SU-DHL-6 (cell line): ENCODE results near the gene OSBPL10.

Experiments used
- H2AFZ ChIP-seq: fragments of 200-600 bp; sonication (generic); 2 replicates; pipeline ENCODE4 v1.6.1; 2014; ENCODE audit warnings: low read depth, mild to moderate bottlenecking, moderate library complexity, mixed read lengths, antibody characterized with exemption, low read length; ENCODE audit not compliant: severe bottlenecking
- H3F3A ChIP-seq: fragments of 200-600 bp; shearing (Covaris generic); 2 replicates; pipeline ENCODE4 v1.6.0; 2016; ENCODE audit warnings: antibody characterized with exemption, mild to moderate bottlenecking; ENCODE audit not compliant: insufficient read depth
- H3K27ac ChIP-seq: fragments of 200-600 bp; sonication (generic); 2 replicates; pipeline ENCODE4 v1.5.1; 2016; ENCODE audit warnings: low read depth, mild to moderate bottlenecking, low read length, moderate library complexity, mixed read lengths
- H3K27me3 ChIP-seq: fragments of 200-600 bp; sonication (generic), shearing (Covaris generic); 2 replicates; pipeline ENCODE4 v1.6.0; 2014; ENCODE audit warnings: mild to moderate bottlenecking, low read length
- H3K36me3 ChIP-seq: fragments of 200-600 bp; sonication (generic); 2 replicates; pipeline ENCODE4 v1.6.1; 2014; ENCODE audit warnings: mild to moderate bottlenecking, low read length, mixed read lengths
- H3K4me2 ChIP-seq: fragments of 300-600, 200-600 bp; shearing (Covaris generic), sonication (generic); 2 replicates; pipeline ENCODE4 v1.6.0; 2014; ENCODE audit warnings: low read length, low read depth, mild to moderate bottlenecking; ENCODE audit not compliant: poor library complexity, severe bottlenecking
- H3K4me3 ChIP-seq: fragments of 200-600 bp; sonication (generic); 2 replicates; pipeline ENCODE4 v1.5.1; 2014; ENCODE audit warnings: antibody characterized with exemption, low read length, mild to moderate bottlenecking, mixed read lengths; ENCODE audit not compliant: insufficient read depth, poor library complexity, severe bottlenecking
- H3K79me2 ChIP-seq: fragments of 200-600 bp; sonication (generic); 2 replicates; pipeline ENCODE4 v1.6.1; 2014; ENCODE audit warnings: mild to moderate bottlenecking, low read length, moderate library complexity; ENCODE audit not compliant: insufficient read depth
- H3K9ac ChIP-seq: fragments of 200-600 bp; sonication (generic); 2 replicates; pipeline ENCODE4 v1.7.0; 2014; ENCODE audit warnings: mild to moderate bottlenecking, low read length
- H3K9me2 ChIP-seq: fragments of 200-600 bp; sonication (generic); replicated peaks from 2 replicates; pipeline ENCODE4 v1.6.1; 2014; ENCODE audit warnings: low read length; ENCODE audit not compliant: insufficient read depth
- H3K9me3 ChIP-seq: fragments of 200-600 bp; sonication (generic); 2 replicates; pipeline ENCODE4 v1.6.1; 2014; ENCODE audit warnings: low read length, mixed read lengths; ENCODE audit not compliant: insufficient read depth
- H4K20me1 ChIP-seq: fragments of 200-600 bp; sonication (generic); 2 replicates; pipeline ENCODE4 v1.6.1; 2014; ENCODE audit warnings: low read depth, mild to moderate bottlenecking, antibody characterized with exemption, low read length, moderate library complexity, mixed read lengths
- CTCF ChIP-seq: fragments of 200-600 bp; sonication (generic); IDR thresholded peaks from one replicate; pipeline ENCODE4 v1.5.1; 2017; ENCODE audit warnings: antibody characterized with exemption, mild to moderate bottlenecking, low read length, moderate library complexity; ENCODE audit not compliant: insufficient read depth, poor library complexity, severe bottlenecking
- EZH2phosphoT487 ChIP-seq: fragments of 200-600 bp; sonication (generic), shearing (Covaris generic); conservative IDR thresholded peaks from 2 replicates; pipeline ENCODE4 v1.6.1; 2018; ENCODE audit warnings: mild to moderate bottlenecking, antibody characterized with exemption, low read length, moderate library complexity, mixed read lengths

OSBPL10 gene

GRCh38 chr3:31815006-31815405 lies 166.1 kb downstream of the OSBPL10 start:
- no peak overlapping the region for H3K4me3 ChIP-seq
- H4K20me1 ChIP-seq: 0 out of 2 replicates have a peak, but pooled peaks cover 7% of the 10 kb centered on the region
- H3K9me2 ChIP-seq: no peaks in the 10 kb centered on the region
- no peak overlapping the region for H3K9ac ChIP-seq
- no peaks in the 10 kb centered on the region for H3K27me3 ChIP-seq
- H2AFZ ChIP-seq: no peak overlapping the region
- H3F3A ChIP-seq: no peaks in the 10 kb centered on the region
- H3K36me3 ChIP-seq: 0 out of 2 replicates have a peak, but pooled peaks cover 4% of the 10 kb centered on the region
- peaks cover 69% of the 10 kb centered on the region for H3K79me2 ChIP-seq
- no peaks in the 10 kb centered on the region for H3K9me3 ChIP-seq
- no peak overlapping the region for H3K4me2 ChIP-seq
- H3K27ac ChIP-seq: no peak overlapping the region
- no peak for TF ChIP-seq CTCF
- TF ChIP-seq EZH2phosphoT487: no peak

- Histone ChIP-seq H3K79me2 (peaks cover 74% of the 10 kb centered on the region), H3K9ac (no peak overlapping the region), H3K4me3 (no peak overlapping the region), H3K36me3 (no peaks in the 10 kb centered on the region), H2AFZ (no peak overlapping the region), H4K20me1 (0 out of 2 replicates have a peak, but pooled peaks cover 7% of the 10 kb centered on the region), H3K27ac (no peak overlapping the region), H3K27me3 (no peaks in the 10 kb centered on the region), H3F3A (no peaks in the 10 kb centered on the region), H3K9me2 (no peaks in the 10 kb centered on the region), H3K9me3 (no peaks in the 10 kb centered on the region), H3K4me2 (no peak overlapping the region)
- TF ChIP-seq CTCF (no peak), EZH2phosphoT487 (no peak)
Measured at GRCh38 chr3:31813686-31814085, 167.4 kb downstream of the OSBPL10 start.

GRCh38 chr3:31813197-31813596 lies 167.9 kb downstream of the OSBPL10 start:
- H3K36me3 ChIP-seq: no peaks in the 10 kb centered on the region
- H3F3A ChIP-seq: no peaks in the 10 kb centered on the region
- TF ChIP-seq EZH2phosphoT487: no peak
- TF ChIP-seq CTCF: no peak
- H2AFZ ChIP-seq: no peak overlapping the region
- no peaks in the 10 kb centered on the region for H3K9me3 ChIP-seq
- no peaks in the 10 kb centered on the region for H3K27me3 ChIP-seq
- H3K79me2 ChIP-seq: peaks cover 75% of the 10 kb centered on the region
- H3K27ac ChIP-seq: no peak overlapping the region
- 0 out of 2 replicates have a peak, but pooled peaks cover 7% of the 10 kb centered on the region for H4K20me1 ChIP-seq
- no peak overlapping the region for H3K9ac ChIP-seq
- no peaks in the 10 kb centered on the region for H3K9me2 ChIP-seq
- no peak overlapping the region for H3K4me2 ChIP-seq
- H3K4me3 ChIP-seq: no peak overlapping the region
